ENCODE data around the gene C5orf46. TPM values are rescaled to one million over a fixed set of nuclear protein-coding genes. Genes with fewer than 3 reads are reported as not detected.
"Not testable (repeated sequence)": the region's sequence is repeated elsewhere in the genome, so short reads cannot be mapped to it uniquely, and the experiment has no call there.

The C5orf46 gene
- total RNA-seq, 1 experiment from 2014 or later = not detected

DNA sequence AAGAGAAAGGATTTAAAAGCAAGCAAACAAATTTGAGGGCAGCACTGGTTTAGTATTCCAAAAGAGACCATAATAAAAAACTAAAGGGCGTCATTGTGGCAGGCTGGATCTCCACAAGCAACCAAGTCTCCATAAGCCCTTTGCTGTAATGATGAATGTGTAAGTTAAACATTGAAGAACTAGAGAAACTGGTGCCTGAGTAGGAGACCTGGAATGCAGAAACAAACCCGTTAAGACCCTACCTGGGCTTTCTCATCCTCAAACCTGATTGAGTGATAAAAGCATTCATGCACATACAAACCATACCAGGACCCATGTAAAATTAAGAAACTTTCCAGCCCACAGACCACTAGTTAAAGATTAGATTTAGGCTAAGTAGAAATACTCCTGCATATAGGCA lies 29.7 kb downstream of the C5orf46 start:
- BruUV-seq (replicated peaks) = no TSS peak
- H3K27ac Mint-ChIP-seq (ENCODE audit: unreplicated experiment) = no peak overlapping the region
- intact Hi-C loops (cut with micrococcal nuclease; ENCODE audit: unreplicated experiment) = no loop called here

DNA sequence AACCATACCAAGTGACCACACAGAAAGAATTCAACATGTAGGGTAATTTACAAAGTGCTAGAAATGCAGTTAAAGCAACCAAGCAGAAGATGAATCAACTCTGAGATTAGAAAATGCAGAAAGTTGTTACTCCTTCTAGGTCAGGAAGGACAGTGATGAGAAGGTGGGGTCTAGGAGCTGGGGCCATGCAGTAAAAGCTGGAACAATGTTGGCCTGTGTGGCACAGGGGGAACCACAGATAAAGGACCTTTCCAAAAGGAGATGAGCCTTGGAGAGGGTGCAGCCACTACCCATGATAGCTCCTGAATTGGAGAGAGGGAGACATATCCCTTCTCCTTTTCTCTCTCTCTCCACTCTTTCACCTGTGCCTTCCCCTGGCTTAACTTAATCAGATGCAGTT lies 30.2 kb downstream of the C5orf46 start:
- Histone ChIP-seq H3K9me3 (no peaks in the 10 kb centered on the region), H3K4me3 (ENCODE audit: low read depth, low read length) (no peak overlapping the region), H3K4me1 (no peaks in the 10 kb centered on the region), H3K27me3 (replicated peaks; ENCODE audit: control insufficient read depth, insufficient read depth, low read length) (no peaks in the 10 kb centered on the region), H3K36me3 (ENCODE audit: control insufficient read depth, insufficient read depth, low read length) (no peaks in the 10 kb centered on the region)
- intact Hi-C loops (cut with micrococcal nuclease; ENCODE audit: unreplicated experiment) = no loop called here
- no peaks in the 10 kb centered on the region for H3K36me3 Mint-ChIP-seq (ENCODE audit: insufficient read depth, unreplicated experiment)
- no peak overlapping the region for H3K27ac Mint-ChIP-seq (ENCODE audit: unreplicated experiment)
- peaks cover 6% of the 10 kb centered on the region for H3K9me3 Mint-ChIP-seq (ENCODE audit: unreplicated experiment)
- no peaks in the 10 kb centered on the region for H3K4me1 Mint-ChIP-seq (ENCODE audit: low read depth, unreplicated experiment)
- H3K27me3 Mint-ChIP-seq (ENCODE audit: insufficient read depth, unreplicated experiment) = no peaks in the 10 kb centered on the region
- ChIA-PET CTCF (interaction anchor here (0.6 kb wide), 1 partner anchor 48 kb away, joined by 3 read pairs; no protein-coding TSS in a partner anchor), POLR2A (no interaction called here)
- DNase-seq = no peak
- TF ChIP-seq, protein P1, sequence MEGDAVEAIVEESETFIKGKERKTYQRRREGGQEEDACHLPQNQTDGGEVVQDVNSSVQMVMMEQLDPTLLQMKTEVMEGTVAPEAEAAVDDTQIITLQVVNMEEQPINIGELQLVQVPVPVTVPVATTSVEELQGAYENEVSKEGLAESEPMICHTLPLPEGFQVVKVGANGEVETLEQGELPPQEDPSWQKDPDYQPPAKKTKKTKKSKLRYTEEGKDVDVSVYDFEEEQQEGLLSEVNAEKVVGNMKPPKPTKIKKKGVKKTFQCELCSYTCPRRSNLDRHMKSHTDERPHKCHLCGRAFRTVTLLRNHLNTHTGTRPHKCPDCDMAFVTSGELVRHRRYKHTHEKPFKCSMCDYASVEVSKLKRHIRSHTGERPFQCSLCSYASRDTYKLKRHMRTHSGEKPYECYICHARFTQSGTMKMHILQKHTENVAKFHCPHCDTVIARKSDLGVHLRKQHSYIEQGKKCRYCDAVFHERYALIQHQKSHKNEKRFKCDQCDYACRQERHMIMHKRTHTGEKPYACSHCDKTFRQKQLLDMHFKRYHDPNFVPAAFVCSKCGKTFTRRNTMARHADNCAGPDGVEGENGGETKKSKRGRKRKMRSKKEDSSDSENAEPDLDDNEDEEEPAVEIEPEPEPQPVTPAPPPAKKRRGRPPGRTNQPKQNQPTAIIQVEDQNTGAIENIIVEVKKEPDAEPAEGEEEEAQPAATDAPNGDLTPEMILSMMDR (IDR thresholded peaks at IDR 0.05; ENCODE audit: insufficient read depth in 1 of 2, low read depth in 1 of 2, low read length in 1 of 2, severe bottlenecking in 1 of 2, unreplicated experiment in 1 of 2) = no peak
- H3K4me3 Mint-ChIP-seq (ENCODE audit: unreplicated experiment) = no peak overlapping the region
- no TSS peak for BruUV-seq (replicated peaks)

More for the DNA sequence above, 29.7 kb downstream of the C5orf46 start:
- ChIA-PET CTCF (interaction anchor here (0.6 kb wide), 1 partner anchor 48 kb away, joined by 3 read pairs; no protein-coding TSS in a partner anchor), POLR2A (no interaction called here)
- Mint-ChIP-seq H3K36me3 (ENCODE audit: insufficient read depth, unreplicated experiment) (no peaks in the 10 kb centered on the region), H3K4me1 (ENCODE audit: low read depth, unreplicated experiment) (no peaks in the 10 kb centered on the region), H3K4me3 (ENCODE audit: unreplicated experiment) (no peak overlapping the region), H3K9me3 (ENCODE audit: unreplicated experiment) (peaks cover 6% of the 10 kb centered on the region), H3K27me3 (ENCODE audit: insufficient read depth, unreplicated experiment) (no peaks in the 10 kb centered on the region)
- DNase-seq = no peak
- Histone ChIP-seq H3K36me3 (ENCODE audit: control insufficient read depth, insufficient read depth, low read length) (no peaks in the 10 kb centered on the region), H3K4me3 (ENCODE audit: low read depth, low read length) (no peak overlapping the region), H3K27me3 (replicated peaks; ENCODE audit: control insufficient read depth, insufficient read depth, low read length) (no peaks in the 10 kb centered on the region), H3K4me1 (no peaks in the 10 kb centered on the region), H3K9me3 (no peaks in the 10 kb centered on the region)
- TF ChIP-seq, protein P1 (IDR thresholded peaks at IDR 0.05; ENCODE audit: insufficient read depth in 1 of 2, low read depth in 1 of 2, low read length in 1 of 2, severe bottlenecking in 1 of 2, unreplicated experiment in 1 of 2) = no peak

DNA sequence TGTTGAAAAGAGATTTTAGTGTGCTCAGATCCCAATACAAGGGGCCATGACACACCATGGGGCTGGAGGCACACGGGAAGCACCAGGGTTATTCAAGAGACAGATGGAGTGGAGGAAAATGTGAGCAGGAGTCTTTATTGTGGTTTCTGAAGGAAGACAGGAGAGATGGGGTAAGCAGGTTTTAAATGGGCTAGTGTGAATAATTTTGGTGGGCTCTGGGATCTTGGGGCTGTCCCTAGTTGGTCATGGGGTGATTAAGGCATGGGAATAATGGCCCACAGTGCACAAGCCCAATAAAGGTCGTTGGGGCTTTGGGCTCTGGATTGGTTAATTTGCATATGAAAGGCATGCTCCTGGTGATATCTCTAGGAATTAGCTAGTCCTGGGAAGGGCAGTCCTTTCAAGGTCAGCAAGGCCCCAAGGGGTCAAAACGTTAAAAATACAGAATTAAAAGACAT lies 31.4 kb downstream of the C5orf46 start:
- H3K27me3 ChIP-seq (replicated peaks; ENCODE audit: control insufficient read depth, insufficient read depth, low read length) = no peaks in the 10 kb centered on the region
- intact Hi-C loops (cut with micrococcal nuclease; ENCODE audit: unreplicated experiment) = no loop called here
- TF ChIP-seq, protein P1 (IDR thresholded peaks at IDR 0.05; ENCODE audit: insufficient read depth in 1 of 2, low read depth in 1 of 2, low read length in 1 of 2, severe bottlenecking in 1 of 2, unreplicated experiment in 1 of 2) = no peak
- H3K9me3 ChIP-seq = no peaks in the 10 kb centered on the region
- Mint-ChIP-seq H3K4me3 (ENCODE audit: unreplicated experiment) (no peak overlapping the region), H3K4me1 (ENCODE audit: low read depth, unreplicated experiment) (no peaks in the 10 kb centered on the region), H3K27me3 (ENCODE audit: insufficient read depth, unreplicated experiment) (no peaks in the 10 kb centered on the region), H3K9me3 (ENCODE audit: unreplicated experiment) (peaks cover 6% of the 10 kb centered on the region), H3K36me3 (ENCODE audit: insufficient read depth, unreplicated experiment) (no peaks in the 10 kb centered on the region), H3K27ac (ENCODE audit: unreplicated experiment) (no peak overlapping the region)
- H3K4me1 ChIP-seq = no peaks in the 10 kb centered on the region
- CTCF ChIA-PET = no interaction called here
- POLR2A ChIA-PET = no interaction called here
- H3K4me3 ChIP-seq (ENCODE audit: low read depth, low read length) = no peak overlapping the region
- H3K36me3 ChIP-seq (ENCODE audit: control insufficient read depth, insufficient read depth, low read length) = no peaks in the 10 kb centered on the region
- DNase-seq = no peak
- BruUV-seq (replicated peaks) = no TSS peak

DNA sequence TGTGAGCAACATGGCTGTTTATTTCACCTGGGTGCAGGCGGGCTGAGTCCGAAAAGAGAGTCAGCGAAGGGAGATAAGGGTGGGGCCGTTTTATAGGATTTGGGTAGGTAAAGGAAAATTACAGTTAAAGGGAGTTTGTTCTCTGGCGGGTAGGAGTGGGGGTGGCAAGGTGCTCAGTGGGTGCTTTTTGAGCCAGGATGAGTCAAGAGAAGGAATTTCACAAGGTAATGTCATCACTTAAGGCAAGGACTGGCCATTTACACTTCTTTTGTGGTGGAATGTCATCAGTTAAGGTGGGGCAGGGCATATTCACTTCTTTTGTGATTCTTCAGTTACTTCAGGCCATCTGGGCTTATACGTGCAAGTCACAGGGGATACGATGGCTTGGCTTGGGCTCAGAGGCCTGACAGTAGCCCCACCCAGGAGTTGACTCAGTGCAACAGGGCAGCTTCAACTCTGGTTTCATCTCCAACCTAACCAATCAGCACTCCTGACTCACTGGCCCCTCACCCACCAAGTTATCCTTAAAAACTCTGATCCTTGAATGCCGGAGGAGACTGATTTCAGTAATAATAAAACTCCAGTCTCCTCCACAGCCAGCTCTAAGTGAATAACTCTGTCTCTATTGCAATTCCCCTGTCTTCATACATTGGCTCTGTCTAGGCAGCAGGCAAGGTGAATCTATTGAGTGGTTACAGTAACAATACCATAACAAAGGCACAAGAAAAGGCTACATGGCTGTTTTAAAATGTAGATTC lies 32.0 kb downstream of the C5orf46 start:
- H3K4me3 ChIP-seq (ENCODE audit: low read depth, low read length); H3K36me3 Mint-ChIP-seq (ENCODE audit: insufficient read depth, unreplicated experiment); H3K4me3 Mint-ChIP-seq (ENCODE audit: unreplicated experiment); POLR2A ChIA-PET; CTCF ChIA-PET; H3K4me1 Mint-ChIP-seq (ENCODE audit: low read depth, unreplicated experiment); intact Hi-C loops (cut with micrococcal nuclease; ENCODE audit: unreplicated experiment); H3K9me3 ChIP-seq; H3K36me3 ChIP-seq (ENCODE audit: control insufficient read depth, insufficient read depth, low read length); H3K4me1 ChIP-seq; BruUV-seq (replicated peaks); H3K9me3 Mint-ChIP-seq (ENCODE audit: unreplicated experiment); H3K27ac Mint-ChIP-seq (ENCODE audit: unreplicated experiment); H3K27me3 ChIP-seq (replicated peaks; ENCODE audit: control insufficient read depth, insufficient read depth, low read length); DNase-seq; H3K27me3 Mint-ChIP-seq (ENCODE audit: insufficient read depth, unreplicated experiment): not testable (repeated sequence)

DNA sequence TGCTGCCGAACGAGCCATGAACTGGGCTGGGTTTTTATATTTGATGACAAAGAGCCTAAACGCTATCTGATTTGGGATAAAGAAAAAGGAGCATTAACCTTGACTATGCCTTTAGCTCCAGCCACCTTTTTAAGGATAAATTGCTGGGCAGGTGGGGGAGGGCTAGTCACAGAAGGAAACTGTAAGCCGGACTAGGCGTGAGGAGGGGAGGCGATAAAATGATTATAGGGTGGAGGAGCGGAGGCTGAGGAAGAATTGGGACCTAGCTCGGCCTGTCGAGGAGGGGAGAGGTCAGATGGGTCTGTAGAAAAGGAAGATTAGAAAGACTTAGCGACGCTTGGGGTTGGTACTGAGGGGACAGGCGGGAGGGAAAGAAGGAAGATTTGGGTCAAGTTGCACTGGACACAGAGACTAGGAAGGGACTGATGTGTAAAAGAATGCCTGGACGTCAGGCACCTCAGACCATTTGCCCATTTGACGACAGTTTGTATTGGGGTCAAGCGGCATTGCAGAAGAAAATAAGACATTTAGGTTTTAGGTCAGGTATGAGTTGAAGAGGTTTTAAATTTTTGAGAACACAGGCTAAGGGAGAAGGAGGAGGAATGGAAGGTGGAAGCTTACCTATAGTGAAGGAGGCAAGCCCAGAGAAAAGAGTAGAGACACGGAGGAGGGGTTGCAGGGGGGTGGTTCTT lies 33.4 kb downstream of the C5orf46 start:
- H3K9me3 ChIP-seq; H3K36me3 Mint-ChIP-seq (ENCODE audit: insufficient read depth, unreplicated experiment); H3K27me3 ChIP-seq (replicated peaks; ENCODE audit: control insufficient read depth, insufficient read depth, low read length); H3K4me1 Mint-ChIP-seq (ENCODE audit: low read depth, unreplicated experiment); H3K36me3 ChIP-seq (ENCODE audit: control insufficient read depth, insufficient read depth, low read length); H3K27ac Mint-ChIP-seq (ENCODE audit: unreplicated experiment); intact Hi-C loops (cut with micrococcal nuclease; ENCODE audit: unreplicated experiment); DNase-seq; H3K4me3 Mint-ChIP-seq (ENCODE audit: unreplicated experiment); BruUV-seq (replicated peaks); H3K27me3 Mint-ChIP-seq (ENCODE audit: insufficient read depth, unreplicated experiment); H3K4me1 ChIP-seq; CTCF ChIA-PET; POLR2A ChIA-PET; H3K4me3 ChIP-seq (ENCODE audit: low read depth, low read length); H3K9me3 Mint-ChIP-seq (ENCODE audit: unreplicated experiment): not testable (repeated sequence)

Data from Caco-2 (cell line).